Ascending aorta (tissue), 2 donors: ENCODE data around the gene CCP110. TPM values are rescaled to one million over a fixed set of nuclear protein-coding genes. Genes with fewer than 3 reads are reported as not detected.

ENCODE experiments used
- DNase-seq, 2 donors: peaks; one replicate each; pipeline ENCODE4 v3.0.0-alpha.2; 2019; ENCODE audit warnings: low spot score in 2 of 2
- H3K27ac ChIP-seq, 2 donors: fragments of 200-600 bp; sonication (generic); one replicate each; pipeline ENCODE4 v1.5.1; 2016 to 2017; ENCODE audit warnings: mild to moderate bottlenecking in 1 of 2
- H3K27me3 ChIP-seq: fragments of 200-600 bp; sonication (generic); one replicate; pipeline ENCODE4 v1.5.1; 2017
- H3K36me3 ChIP-seq, 2 donors: fragments of 200-600 bp; sonication (generic); one replicate each; pipeline ENCODE4 v1.5.1; 2016
- H3K4me1 ChIP-seq, 2 donors: fragments of 200-600 bp; sonication (generic); one replicate each; pipeline ENCODE4 v1.5.1; 2016 to 2017; ENCODE audit warnings: mild to moderate bottlenecking in 1 of 2
- H3K4me3 ChIP-seq, 2 donors: fragments of 200-600 bp; sonication (generic); one replicate each; pipeline ENCODE4 v1.5.1; 2016 to 2017; ENCODE audit warnings: mild to moderate bottlenecking in 1 of 2
- H3K9me3 ChIP-seq, 2 donors: fragments of 200-600 bp; sonication (generic); one replicate each; pipeline ENCODE4 v1.5.1; 2016
- CTCF ChIP-seq, 3 experiments: fragments of 200-600 bp in 2 of 3; fragments of 450-650 bp in 1 of 3; sonication (generic) in 2 of 3; IDR thresholded peaks; one replicate each; pipeline ENCODE4 v1.5.1; 2016 to 2019; ENCODE audit warnings: antibody characterized with exemption in 3 of 3, mild to moderate bottlenecking in 1 of 3, moderate library complexity in 1 of 3
- intact Hi-C: fragments of 100-400 bp; cut with DNase I; formaldehyde crosslinking; loops from one replicate; pipeline ENCODE4 v1.15.1; 2023
- total RNA-seq: library from RNA; depleted of rRNA; stranded (reverse); fragments of >200 nt; gene quantifications from one replicate; pipeline ENCODE4 v1.1.0, GENCODE V29; 2016

CCP110 gene
- total RNA-seq, result 6.1 TPM

GRCh38 chr16:19523559-19524355 lies at the start of gene CCP110:
Gene CCP110 (plus strand): TSS chr16:19523942. CDS start chr16:19527882, 3,940 bp downstream.
- peak within 1 kb of the TSS; percentile 68 to 78 for H3K27ac ChIP-seq
- DNase-seq, result peak; percentile 88 to 98
- peaks cover 6 to 31% of the 10 kb centered on the region in 2 donors for H3K4me1 ChIP-seq
- intact Hi-C loops, result loop anchor here (2.0 to 5.0 kb wide), 5 partner anchors 193 to 723 kb away; partner anchors contain the start of genes ARL6IP1 and COQ7
- H3K9me3 ChIP-seq, result no peaks in the 10 kb centered on the region
- no peak for TF ChIP-seq CTCF (IDR thresholded peaks at IDR 0.05)
- H3K27me3 ChIP-seq, result no peaks in the 10 kb centered on the region
- peak within 1 kb of the TSS; percentile 98 to 100 for H3K4me3 ChIP-seq
- H3K36me3 ChIP-seq, result peaks cover 3 to 8% of the 10 kb centered on the region in 2 donors

- Histone ChIP-seq H3K9me3 (no peaks in the 10 kb centered on the region), H3K27ac (no peak overlapping the region), H3K27me3 (no peaks in the 10 kb centered on the region), H3K4me1 (no peaks in the 10 kb centered on the region), H3K36me3 (no peaks in the 10 kb centered on the region), H3K4me3 (no peak overlapping the region)
- DNase-seq, result no peak
- intact Hi-C loops, result no loop called here
- TF ChIP-seq CTCF (IDR thresholded peaks at IDR 0.05), result no peak
Observed at GRCh38 chr16:19474617-19475016, 49.1 kb upstream of the CCP110 start.

GRCh38 chr16:19478505-19478904 lies 45.2 kb upstream of the CCP110 start:
- intact Hi-C loops, result no loop called here
- Histone ChIP-seq H3K4me1 (no peaks in the 10 kb centered on the region), H3K9me3 (no peaks in the 10 kb centered on the region), H3K4me3 (no peak overlapping the region), H3K27me3 (no peaks in the 10 kb centered on the region), H3K36me3 (no peaks in the 10 kb centered on the region), H3K27ac (no peak overlapping the region)
- no peak for DNase-seq
- TF ChIP-seq CTCF (IDR thresholded peaks at IDR 0.05), result no peak

- no peak for DNase-seq
- Histone ChIP-seq H3K27ac (no peak overlapping the region), H3K27me3 (no peaks in the 10 kb centered on the region), H3K4me1 (no peaks in the 10 kb centered on the region), H3K36me3 (no peaks in the 10 kb centered on the region), H3K4me3 (no peak overlapping the region), H3K9me3 (no peaks in the 10 kb centered on the region)
- no peak for TF ChIP-seq CTCF (IDR thresholded peaks at IDR 0.05)
- intact Hi-C loops, result no loop called here
Observed at GRCh38 chr16:19479302-19479721, 44.4 kb upstream of the CCP110 start.

- intact Hi-C loops, result no loop called here
- Histone ChIP-seq H3K27ac (no peak overlapping the region), H3K36me3 (no peaks in the 10 kb centered on the region), H3K27me3 (no peaks in the 10 kb centered on the region), H3K4me1 (no peaks in the 10 kb centered on the region), H3K4me3 (no peak overlapping the region), H3K9me3 (no peaks in the 10 kb centered on the region)
- no peak for TF ChIP-seq CTCF (IDR thresholded peaks at IDR 0.05)
- DNase-seq, result no peak
Observed at GRCh38 chr16:19481296-19481695, 42.4 kb upstream of the CCP110 start.
